GM10248 (cell line): ENCODE results near the gene ZBTB46.
"Not testable (repeated sequence)": the region's sequence is repeated elsewhere in the genome, so short reads cannot be mapped to it uniquely, and the experiment has no call there.

ENCODE experiments used
- CTCF ChIA-PET: fragments of 300-600 bp; sonication (Branson Sonifier 250); formaldehyde crosslinking; extraction: SDS; loops from one replicate; lab custom pipeline; 2021; ENCODE audit warnings: antibody characterized with exemption; lab: Yijun Ruan, JAX
- POLR2A ChIA-PET: fragments of 350-650 bp; sonication (Branson Sonifier 250); formaldehyde crosslinking; extraction: SDS; loops from one replicate; lab custom pipeline; 2020; ENCODE audit warnings: antibody characterized with exemption; lab: Yijun Ruan, JAX
- DNase-seq: peaks from one replicate; pipeline ENCODE4 v3.0.0; 2012; ENCODE audit errors: extremely low spot score
- CTCF ChIP-seq: IDR thresholded peaks from 2 replicates; pipeline ENCODE4 v1.5.1; 2012; ENCODE audit warnings: mild to moderate bottlenecking, low read depth; ENCODE audit errors: extremely low read depth, missing control alignments, control extremely low read depth

Gene ZBTB46

GRCh38 chr20:63782051-63782471 is 49.0 kb downstream of the ZBTB46 start:
- DNase-seq = no peak
- TF ChIP-seq CTCF = no peak
- CTCF ChIA-PET = no interaction called here
- POLR2A ChIA-PET = no interaction called here

GRCh38 chr20:63781181-63781580 is 49.9 kb downstream of the ZBTB46 start:
- CTCF ChIA-PET = no interaction called here
- no peak for TF ChIP-seq CTCF
- no peak for DNase-seq
- POLR2A ChIA-PET = no interaction called here

GRCh38 chr20:63778857-63779256 is 52.2 kb downstream of the ZBTB46 start:
- POLR2A ChIA-PET = no interaction called here
- no peak for TF ChIP-seq CTCF
- CTCF ChIA-PET = interaction anchor here (1.2 to 6.4 kb wide), 2 partner anchors 7 to 12 kb away, joined by 4 to 23 read pairs; no protein-coding TSS in a partner anchor
- no peak for DNase-seq

GRCh38 chr20:63778034-63778752 is 52.9 kb downstream of the ZBTB46 start:
- ChIA-PET CTCF (interaction anchor here (1.2 to 6.4 kb wide), 2 partner anchors 8 to 13 kb away, joined by 4 to 23 read pairs; no protein-coding TSS in a partner anchor), POLR2A (no interaction called here)
- no peak for DNase-seq
- no peak for TF ChIP-seq CTCF

- ChIA-PET CTCF (interaction anchor here (2.0 to 6.4 kb wide), 2 partner anchors 9 to 10 kb away, joined by 5 to 23 read pairs; no protein-coding TSS in a partner anchor), POLR2A (no interaction called here)
- TF ChIP-seq CTCF = no peak
- DNase-seq = no peak
Measured at GRCh38 chr20:63777614-63778013, 53.5 kb downstream of the ZBTB46 start.

- CTCF ChIA-PET = interaction anchor here (2.0 to 6.4 kb wide), 2 partner anchors 9 kb away, joined by 5 to 23 read pairs; no protein-coding TSS in a partner anchor
- POLR2A ChIA-PET, DNase-seq: not testable (repeated sequence)
Measured at GRCh38 chr20:63776875-63777274, 54.2 kb downstream of the ZBTB46 start.
